ENCODE results near the gene LYRM7. TPM values are rescaled to one million over a fixed set of nuclear protein-coding genes. Genes with fewer than 3 reads are reported as not detected.

The LYRM7 gene
- polyA plus RNA-seq, 1 experiment = 4.3 TPM

DNA sequence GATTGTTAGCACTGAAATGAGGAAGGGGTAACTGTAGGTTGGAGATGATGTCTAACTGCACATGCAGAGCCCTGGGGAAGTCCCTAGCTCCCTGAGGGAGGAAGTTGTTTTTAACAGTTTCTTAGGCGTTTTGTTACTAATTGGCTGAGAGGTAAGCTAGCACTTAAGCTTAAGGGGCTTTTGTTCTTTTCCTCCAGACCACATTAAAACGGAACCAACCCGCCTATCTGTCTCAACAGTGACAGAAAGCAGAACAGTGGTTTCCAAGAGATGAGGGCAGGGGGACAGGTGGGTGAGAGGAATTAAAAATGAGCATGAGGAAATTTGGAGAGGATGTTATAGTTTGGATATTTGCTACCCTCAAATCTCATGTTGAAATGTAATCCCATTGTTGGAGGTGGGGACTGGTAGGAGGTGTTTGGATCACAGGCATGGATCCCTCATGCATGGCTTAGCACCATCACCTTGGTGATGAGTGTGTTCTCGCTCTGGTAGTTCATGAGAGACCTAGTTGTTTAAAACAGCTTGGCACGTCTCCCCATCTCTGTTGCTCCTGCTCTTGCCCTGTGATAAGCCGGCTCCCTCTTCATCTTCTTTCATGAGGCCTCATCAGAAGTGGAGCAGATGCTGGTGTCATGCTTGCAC, 38.9 kb downstream of the LYRM7 start:
- ChIA-PET CTCF (no interaction called here), POLR2A (no interaction called here)
- Histone ChIP-seq H3K27ac (ENCODE audit: low read depth, low read length) (no peak overlapping the region), H3K9me3 (ENCODE audit: control insufficient read depth, insufficient read depth, low read length) (no peaks in the 10 kb centered on the region), H3K4me3 (ENCODE audit: low read depth, low read length) (no peak overlapping the region), H3K27me3 (ENCODE audit: control insufficient read depth, insufficient read depth, low read length) (no peaks in the 10 kb centered on the region)
- DNase-seq (ENCODE audit: low read depth, low spot score) = no peak
- TF ChIP-seq, protein P1, sequence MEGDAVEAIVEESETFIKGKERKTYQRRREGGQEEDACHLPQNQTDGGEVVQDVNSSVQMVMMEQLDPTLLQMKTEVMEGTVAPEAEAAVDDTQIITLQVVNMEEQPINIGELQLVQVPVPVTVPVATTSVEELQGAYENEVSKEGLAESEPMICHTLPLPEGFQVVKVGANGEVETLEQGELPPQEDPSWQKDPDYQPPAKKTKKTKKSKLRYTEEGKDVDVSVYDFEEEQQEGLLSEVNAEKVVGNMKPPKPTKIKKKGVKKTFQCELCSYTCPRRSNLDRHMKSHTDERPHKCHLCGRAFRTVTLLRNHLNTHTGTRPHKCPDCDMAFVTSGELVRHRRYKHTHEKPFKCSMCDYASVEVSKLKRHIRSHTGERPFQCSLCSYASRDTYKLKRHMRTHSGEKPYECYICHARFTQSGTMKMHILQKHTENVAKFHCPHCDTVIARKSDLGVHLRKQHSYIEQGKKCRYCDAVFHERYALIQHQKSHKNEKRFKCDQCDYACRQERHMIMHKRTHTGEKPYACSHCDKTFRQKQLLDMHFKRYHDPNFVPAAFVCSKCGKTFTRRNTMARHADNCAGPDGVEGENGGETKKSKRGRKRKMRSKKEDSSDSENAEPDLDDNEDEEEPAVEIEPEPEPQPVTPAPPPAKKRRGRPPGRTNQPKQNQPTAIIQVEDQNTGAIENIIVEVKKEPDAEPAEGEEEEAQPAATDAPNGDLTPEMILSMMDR (IDR thresholded peaks at IDR 0.05; ENCODE audit: low read depth, low read length) = no peak

DNA sequence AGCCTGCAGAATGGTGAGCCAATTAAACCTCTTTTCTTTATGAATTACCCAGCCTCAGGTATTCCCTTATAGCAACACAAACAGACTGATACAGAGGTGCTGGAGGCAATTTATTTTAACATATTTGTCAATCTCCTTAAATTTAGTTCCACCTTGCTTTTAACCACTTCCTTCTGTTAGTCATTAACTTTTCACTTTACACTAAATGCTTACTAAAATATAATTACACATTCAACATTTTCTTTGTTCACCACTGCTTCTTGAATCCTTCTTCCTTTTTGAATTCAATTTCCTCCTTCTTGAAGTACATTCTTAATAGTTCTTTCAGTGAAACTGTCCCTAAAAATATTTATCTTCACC, 39.4 kb downstream of the LYRM7 start:
- Histone ChIP-seq H3K4me3 (ENCODE audit: low read depth, low read length) (no peak overlapping the region), H3K27ac (ENCODE audit: low read depth, low read length) (no peak overlapping the region), H3K27me3 (ENCODE audit: control insufficient read depth, insufficient read depth, low read length) (no peaks in the 10 kb centered on the region), H3K9me3 (ENCODE audit: control insufficient read depth, insufficient read depth, low read length) (no peaks in the 10 kb centered on the region)
- no peak for DNase-seq (ENCODE audit: low read depth, low spot score)
- POLR2A ChIA-PET = no interaction called here
- CTCF ChIA-PET = no interaction called here
- TF ChIP-seq, protein P1 (IDR thresholded peaks at IDR 0.05; ENCODE audit: low read depth, low read length) = no peak

GRCh38 chr5:131211669-131212068, 40.9 kb downstream of the LYRM7 start:
- H3K9me3 ChIP-seq (ENCODE audit: control insufficient read depth, insufficient read depth, low read length) = no peaks in the 10 kb centered on the region
- no peak for DNase-seq (ENCODE audit: low read depth, low spot score)

DNA sequence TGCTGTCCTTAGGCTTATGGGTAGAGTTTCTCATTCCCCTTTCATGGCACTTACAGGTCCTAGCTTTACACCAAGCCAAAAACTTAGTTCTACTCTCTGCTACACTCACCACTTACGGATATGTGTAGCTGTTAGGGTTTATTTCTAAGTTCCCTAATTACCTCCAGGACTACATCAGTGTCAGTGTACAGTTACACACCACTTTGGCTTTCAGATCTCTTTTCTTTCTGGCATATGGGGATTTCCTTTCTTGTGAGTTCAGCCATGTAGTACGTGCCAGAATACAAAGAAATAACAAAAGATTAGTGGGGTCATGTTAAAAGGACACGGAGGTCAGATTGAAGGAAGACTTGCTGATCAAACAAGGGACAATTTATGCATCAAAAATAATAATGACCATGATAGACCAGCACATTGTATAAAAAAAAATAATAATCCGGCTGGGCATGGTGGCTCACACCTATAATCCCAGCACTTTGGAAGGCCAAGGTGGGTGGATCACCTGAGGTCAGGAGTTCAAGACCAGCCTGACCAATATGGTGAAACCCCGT, 41.8 kb downstream of the LYRM7 start:
- no peaks in the 10 kb centered on the region for H3K9me3 ChIP-seq (ENCODE audit: control insufficient read depth, insufficient read depth, low read length)
- no peak overlapping the region for H3K4me3 ChIP-seq (ENCODE audit: low read depth, low read length)
- no peak overlapping the region for H3K27ac ChIP-seq (ENCODE audit: low read depth, low read length)
- ChIA-PET POLR2A (no interaction called here), CTCF (no interaction called here)
- DNase-seq (ENCODE audit: low read depth, low spot score) = no peak
- no peaks in the 10 kb centered on the region for H3K27me3 ChIP-seq (ENCODE audit: control insufficient read depth, insufficient read depth, low read length)
- TF ChIP-seq, protein P1 (IDR thresholded peaks at IDR 0.05; ENCODE audit: low read depth, low read length) = no peak

More at GRCh38 chr5:131211669-131212068, 40.9 kb downstream of the LYRM7 start:
- Histone ChIP-seq H3K27ac (ENCODE audit: low read depth, low read length) (no peak overlapping the region), H3K27me3 (ENCODE audit: control insufficient read depth, insufficient read depth, low read length) (no peaks in the 10 kb centered on the region), H3K4me3 (ENCODE audit: low read depth, low read length) (no peak overlapping the region)
- ChIA-PET POLR2A (no interaction called here), CTCF (no interaction called here)
- TF ChIP-seq, protein P1 (IDR thresholded peaks at IDR 0.05; ENCODE audit: low read depth, low read length) = no peak

GRCh38 chr5:131214609-131215227, 44.0 kb downstream of the LYRM7 start:
- ChIA-PET CTCF (no interaction called here), POLR2A (interaction anchor here (0.8 kb wide), 1 partner anchor 49 kb away, joined by 3 read pairs; the partner anchor contains the start of gene CDC42SE2)
- DNase-seq (ENCODE audit: low read depth, low spot score) = no peak

More at GRCh38 chr5:131214609-131215227, 44.0 kb downstream of the LYRM7 start:
- H3K27ac ChIP-seq (ENCODE audit: low read depth, low read length) = no peak overlapping the region
- H3K9me3 ChIP-seq (ENCODE audit: control insufficient read depth, insufficient read depth, low read length) = no peaks in the 10 kb centered on the region
- TF ChIP-seq, protein P1 (IDR thresholded peaks at IDR 0.05; ENCODE audit: low read depth, low read length) = no peak
- no peak overlapping the region for H3K4me3 ChIP-seq (ENCODE audit: low read depth, low read length)
- H3K27me3 ChIP-seq (ENCODE audit: control insufficient read depth, insufficient read depth, low read length) = no peaks in the 10 kb centered on the region
